A204.1 (cell line): ENCODE data around the gene MYLK.

ENCODE experiments used
- FAIRE-seq: peaks from 2 replicates; lab custom pipeline; 2012; peaks lifted over from hg19 to GRCh38; lab: Jason Lieb, UNC

MYLK gene

GRCh38 chr3:123586968-123587367 lies 297.2 kb downstream of the MYLK start:
- no peak for FAIRE-seq

DNA sequence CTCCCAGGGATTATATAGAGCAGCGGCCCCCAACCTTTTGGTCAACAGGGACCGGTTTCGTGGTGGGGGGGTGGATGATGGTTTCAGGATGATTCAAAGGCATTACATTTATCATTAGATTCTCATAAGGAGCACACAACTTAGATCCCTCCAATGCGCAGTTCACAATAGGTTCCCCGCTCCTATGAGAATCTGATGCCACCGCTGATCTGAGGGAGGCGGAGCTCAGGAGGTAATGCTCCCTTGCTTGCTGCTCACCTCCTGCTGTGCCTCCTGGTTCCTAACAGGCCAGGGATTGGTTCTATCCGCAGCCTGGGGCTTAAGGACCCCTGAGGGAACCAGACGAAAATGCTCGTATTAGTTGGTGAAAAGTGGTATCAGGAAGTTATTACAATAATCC lies 298.0 kb downstream of the MYLK start:
- FAIRE-seq: no peak

GRCh38 chr3:123584988-123585937 lies 298.9 kb downstream of the MYLK start, which contains the start of gene HACD2:
Gene HACD2, minus strand, starts transcription at chr3:123585053. Its CDS starts 26 bp downstream, at chr3:123585027.
- FAIRE-seq: peak; percentile 87

DNA sequence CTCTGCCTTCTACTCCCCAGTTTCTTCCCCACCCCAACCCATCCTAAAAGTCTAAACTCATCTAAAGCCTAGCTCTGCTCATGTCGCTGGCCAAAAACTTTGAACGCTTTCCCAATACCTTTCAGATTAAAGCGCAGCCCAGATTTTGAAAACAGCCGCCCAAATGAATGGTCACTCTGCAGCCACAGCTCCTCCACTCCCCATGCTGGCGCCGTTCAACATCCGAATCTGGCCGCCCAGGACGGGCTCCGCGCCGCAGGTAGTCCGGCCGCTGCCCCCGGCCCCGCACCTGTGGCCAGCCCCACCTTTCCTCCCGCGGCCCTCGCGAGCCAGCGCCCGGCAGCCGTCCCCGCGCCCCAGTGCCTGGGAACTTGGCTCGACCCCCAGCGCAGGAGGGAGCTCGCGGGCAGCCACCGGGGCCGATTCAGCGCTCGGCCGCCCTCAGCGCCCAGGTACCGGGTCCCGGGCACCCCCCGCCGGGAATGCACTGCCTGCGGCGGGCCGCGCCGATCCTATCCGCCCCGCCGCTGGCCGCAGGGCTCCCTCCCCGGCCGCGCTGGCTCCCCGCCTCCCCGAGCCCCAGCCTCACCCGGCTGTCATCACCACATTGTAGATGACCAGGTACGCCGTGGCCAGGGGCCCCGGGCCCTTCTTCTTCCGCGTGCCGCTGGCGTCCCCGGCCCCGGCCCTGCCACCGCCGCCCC lies 299.7 kb downstream of the MYLK start:
- FAIRE-seq: no peak

- no peak for FAIRE-seq
These were observed 300.6 kb downstream of the MYLK start for GRCh38 chr3:123583561-123583960.

GRCh38 chr3:123582315-123582714 lies 301.8 kb downstream of the MYLK start:
- FAIRE-seq: no peak

- FAIRE-seq: no peak
These were observed 308.0 kb downstream of the MYLK start for GRCh38 chr3:123576122-123576521.

DNA sequence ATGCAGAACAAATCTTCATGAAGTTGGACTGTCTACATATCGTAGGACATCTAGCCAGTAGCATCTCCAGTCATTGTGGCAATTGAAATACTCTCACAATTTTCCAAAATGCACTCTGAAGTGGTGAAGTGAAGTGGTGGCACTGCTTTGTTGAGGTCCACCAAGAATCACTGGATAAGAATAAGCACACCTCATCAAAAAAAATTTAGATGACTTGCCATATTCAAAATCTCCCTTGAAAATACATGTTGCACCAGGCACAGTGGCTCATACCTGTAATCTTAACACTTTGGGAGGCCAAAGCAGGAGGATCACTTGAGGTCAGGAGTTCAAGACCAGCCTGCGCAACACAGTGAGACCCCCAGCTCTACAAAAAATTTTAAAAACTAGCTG lies 312.2 kb downstream of the MYLK start:
- FAIRE-seq: no peak

GRCh38 chr3:123571264-123571972 lies 312.7 kb downstream of the MYLK start:
- FAIRE-seq: no peak

DNA sequence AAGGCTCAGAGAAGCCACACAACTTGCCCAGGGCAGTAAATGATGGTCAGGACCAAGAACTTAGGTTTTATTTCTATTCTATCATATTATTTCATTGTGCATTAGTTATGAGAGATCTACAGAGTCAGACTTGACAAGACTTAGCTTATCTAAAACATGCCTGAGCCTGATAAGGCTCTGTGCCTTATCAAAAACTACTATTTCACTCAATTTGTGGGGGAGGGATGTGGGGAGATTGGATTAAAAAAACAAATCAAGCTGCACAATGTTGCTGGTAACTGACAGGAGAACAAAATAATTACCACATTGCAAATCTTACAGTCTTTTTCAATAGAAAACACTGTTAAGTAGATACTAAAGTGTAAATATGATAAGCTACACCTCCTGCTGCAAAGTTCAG lies 315.3 kb downstream of the MYLK start:
- FAIRE-seq: no peak

DNA sequence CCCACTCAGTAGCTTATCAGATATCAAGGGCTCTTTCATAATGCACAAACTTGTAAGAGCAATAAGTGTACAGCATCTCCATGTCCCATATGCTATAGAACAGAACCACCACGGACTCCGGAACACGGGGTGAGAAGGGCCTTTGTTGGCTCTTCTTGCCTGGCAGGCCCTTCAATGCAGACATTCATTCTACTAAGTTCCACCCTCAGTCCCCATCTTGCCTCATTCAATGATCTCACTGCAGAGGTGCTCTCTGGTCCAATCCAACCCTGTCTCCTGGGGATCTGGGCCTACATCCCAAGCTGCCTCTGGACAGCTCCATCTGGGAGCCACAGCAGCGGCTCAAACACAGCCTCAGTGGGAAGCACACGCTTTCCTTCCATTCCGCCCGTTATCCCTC lies 316.1 kb downstream of the MYLK start:
- FAIRE-seq: no peak

GRCh38 chr3:123564056-123564455 lies 320.1 kb downstream of the MYLK start:
- no peak for FAIRE-seq

- no peak for FAIRE-seq
These were observed 321.6 kb downstream of the MYLK start for GRCh38 chr3:123562547-123562946.

DNA sequence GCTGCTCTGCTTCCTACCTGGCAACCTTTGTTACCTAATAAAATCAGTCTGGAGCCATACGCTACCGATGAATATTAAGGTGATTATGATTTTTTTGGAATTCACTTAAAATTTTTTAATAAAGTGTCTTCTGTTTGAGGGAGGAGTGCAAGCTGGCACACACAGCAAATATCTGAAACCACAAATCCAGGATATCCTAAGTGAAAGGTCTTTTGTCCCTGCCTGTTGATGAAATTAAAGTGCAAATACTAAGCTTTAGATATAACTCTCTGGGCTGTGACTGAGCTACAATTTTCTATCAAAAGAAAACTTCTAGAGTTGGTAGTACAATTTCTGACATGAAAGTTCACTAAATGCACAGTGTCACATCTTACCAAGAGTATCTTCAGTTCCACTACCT lies 322.9 kb downstream of the MYLK start:
- FAIRE-seq: no peak
